ENCODE results near the gene PARS2. TPM values are rescaled to one million over a fixed set of nuclear protein-coding genes. Genes with fewer than 3 reads are reported as not detected.

Gene PARS2
- total RNA-seq, 4 donors from 2014 or later: 3.3 to 11.4 (median 5.4) TPM

DNA sequence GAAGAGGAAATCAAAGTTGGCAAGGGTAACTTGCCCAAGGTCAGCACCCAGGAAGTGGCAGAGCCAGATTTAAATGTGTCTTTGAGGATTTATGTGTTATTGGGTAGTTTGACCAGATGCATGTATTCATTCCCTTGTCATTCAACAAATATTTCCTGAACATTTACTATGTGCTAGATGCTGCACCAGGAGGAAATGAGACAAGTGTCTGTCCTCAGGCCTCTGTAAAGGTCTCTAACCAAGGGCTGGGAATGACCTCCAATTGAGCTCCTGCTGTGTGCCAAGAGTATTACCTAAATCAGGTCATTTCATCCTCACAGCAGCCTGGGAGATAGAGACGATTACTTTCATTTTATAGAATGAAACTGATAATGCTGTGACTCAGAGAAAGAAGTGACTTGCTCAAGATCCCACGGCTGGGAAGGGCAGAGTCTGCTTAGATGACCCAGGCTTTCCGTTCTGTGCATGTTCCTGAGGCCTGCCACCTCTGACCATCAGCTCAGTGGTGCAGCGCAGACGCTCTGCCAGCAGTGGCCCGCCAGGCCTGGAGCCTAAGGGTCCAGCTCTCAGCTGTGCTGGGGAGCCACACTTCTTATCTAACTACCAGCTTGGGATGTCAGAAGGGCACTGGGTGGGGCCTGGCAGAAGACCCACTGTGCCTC, 40.3 kb upstream of the PARS2 start:
- H3K27ac ChIP-seq: peak overlapping the region in 1 of 4 donors; percentile 30
- no peak for DNase-seq (ENCODE audit: low spot score in 2 of 2)
- H3K36me3 ChIP-seq: no peaks in the 10 kb centered on the region
- H3K9me3 ChIP-seq: no peaks in the 10 kb centered on the region
- no peak overlapping the region for H3K4me3 ChIP-seq
- H3K4me1 ChIP-seq: peaks cover 0 to 13% (median 7%) of the 10 kb centered on the region in 4 donors
- peaks cover 0 to 38% of the 10 kb centered on the region in 2 donors for H3K27me3 ChIP-seq
- WGBS, 2 donors: 83 to 88% methylated on average over 5 to 6 of the region's 6 CpGs
- TF ChIP-seq EP300 (IDR thresholded peaks at IDR 0.05) (no peak), POLR2A (IDR thresholded peaks at IDR 0.05) (no peak), CTCF (IDR thresholded peaks at IDR 0.05) (no peak)

DNA sequence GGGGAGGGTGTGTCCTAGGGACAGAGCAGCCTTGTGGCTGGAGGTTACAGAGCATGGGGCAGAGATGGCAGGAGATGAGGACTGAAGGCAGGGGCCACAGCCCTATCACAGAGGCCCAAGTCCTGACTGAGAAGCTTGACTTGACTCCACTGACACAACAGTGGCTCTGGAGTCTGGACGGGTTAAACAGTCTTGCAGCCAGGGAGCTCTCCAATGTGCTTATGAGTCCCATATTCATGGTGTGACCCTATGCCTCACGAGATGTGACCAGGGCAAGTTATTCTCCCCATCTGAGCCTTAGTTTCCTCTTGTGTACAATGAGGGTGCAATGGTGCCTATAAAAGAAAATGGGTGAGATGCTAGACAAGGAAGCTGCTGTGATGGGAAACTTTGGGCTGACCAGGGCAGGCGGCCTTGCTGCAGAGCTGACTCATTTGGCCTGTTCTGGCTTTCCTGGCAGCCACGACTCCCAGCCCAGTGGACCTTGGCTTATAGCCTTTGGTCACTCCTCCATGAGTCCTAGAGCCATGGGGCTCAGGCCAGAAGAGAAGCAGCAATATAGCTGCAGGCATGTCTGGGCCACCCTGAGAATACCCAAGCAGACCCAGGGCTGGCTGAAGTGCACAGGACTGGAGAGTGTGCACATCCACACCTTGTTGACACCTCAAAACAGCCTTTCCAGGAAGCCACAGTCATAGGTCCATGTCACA, 39.6 kb upstream of the PARS2 start:
- peaks cover 0 to 38% of the 10 kb centered on the region in 2 donors for H3K27me3 ChIP-seq
- TF ChIP-seq POLR2A (IDR thresholded peaks at IDR 0.05): no peak
- TF ChIP-seq EP300 (IDR thresholded peaks at IDR 0.05): no peak
- no peak for TF ChIP-seq CTCF (IDR thresholded peaks at IDR 0.05)
- no peak overlapping the region for H3K4me3 ChIP-seq
- H3K4me1 ChIP-seq: peaks cover 0 to 13% (median 7%) of the 10 kb centered on the region in 4 donors
- WGBS, 2 donors: 55 to 57% methylated on average over 4 of the region's 4 CpGs
- no peaks in the 10 kb centered on the region for H3K36me3 ChIP-seq
- no peak overlapping the region for H3K27ac ChIP-seq
- H3K9me3 ChIP-seq: no peaks in the 10 kb centered on the region
- no peak for DNase-seq (ENCODE audit: low spot score in 2 of 2)

DNA sequence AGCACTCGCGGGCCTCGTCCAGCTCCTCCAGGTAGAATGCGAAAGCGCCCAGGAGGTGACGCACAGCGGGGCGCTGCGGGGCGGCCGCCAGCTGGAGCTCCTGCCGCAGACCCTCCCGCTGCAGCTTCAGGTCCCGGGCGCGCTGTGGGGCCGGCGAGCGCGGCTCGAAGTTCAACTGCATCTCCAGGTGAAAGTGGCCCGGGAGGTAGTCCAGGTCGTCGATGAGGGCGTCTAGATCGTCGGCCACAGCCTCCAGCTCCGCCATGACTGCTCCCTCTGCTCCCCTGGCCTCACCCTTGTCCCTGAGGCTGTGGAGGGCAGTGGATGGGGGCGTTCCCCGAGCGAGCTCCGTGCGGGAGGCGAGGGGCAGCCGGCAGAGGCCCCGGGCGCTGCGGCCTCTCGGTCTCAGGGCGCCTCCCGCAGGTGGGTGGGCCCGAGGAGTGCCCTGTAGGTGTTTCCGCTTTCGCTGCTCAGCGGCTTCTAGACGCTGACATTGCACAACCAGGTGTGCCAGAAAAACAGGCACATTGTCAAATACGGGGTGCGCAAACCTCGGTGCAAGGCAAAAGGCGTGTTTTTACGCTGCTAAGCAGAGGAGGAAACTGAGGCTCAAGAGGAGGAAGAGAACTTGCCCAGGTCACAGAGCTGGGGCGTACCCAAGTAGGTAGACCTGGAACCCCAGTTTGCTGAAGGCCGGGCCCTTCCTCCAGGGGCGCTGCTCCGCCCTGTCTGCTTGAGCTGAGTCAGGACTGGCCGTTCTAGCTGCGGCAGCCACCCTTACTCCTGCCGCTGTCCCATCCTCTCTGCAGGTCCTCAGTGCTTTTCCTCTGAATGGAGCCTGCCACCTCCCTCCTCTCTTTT, 36.8 kb upstream of the PARS2 start, which contains the start of gene TTC22:
TSS of gene TTC22 (minus strand) at position 425 of the 861 bp plus-strand sequence. CDS start at position 265, 160 bp downstream.
- TF ChIP-seq CTCF (IDR thresholded peaks at IDR 0.05) (peak in 2 of 5 experiments; percentile 19 to 29), POLR2A (IDR thresholded peaks at IDR 0.05) (no peak), EP300 (IDR thresholded peaks at IDR 0.05) (no peak)
- Histone ChIP-seq H3K27me3 (peaks cover 0 to 38% of the 10 kb centered on the region in 2 donors), H3K4me3 (peak within 1 kb of the TSS in 2 of 4 donors; percentile 39 to 48), H3K4me1 (peaks cover 0 to 13% (median 7%) of the 10 kb centered on the region in 4 donors), H3K9me3 (no peaks in the 10 kb centered on the region), H3K27ac (peak within 1 kb of the TSS in 1 of 4 donors; percentile 76), H3K36me3 (no peaks in the 10 kb centered on the region)
- WGBS, 2 donors: 8 to 18% methylated on average over 23 to 52 of the region's 58 CpGs
- no peak for DNase-seq (ENCODE audit: low spot score in 2 of 2)

DNA sequence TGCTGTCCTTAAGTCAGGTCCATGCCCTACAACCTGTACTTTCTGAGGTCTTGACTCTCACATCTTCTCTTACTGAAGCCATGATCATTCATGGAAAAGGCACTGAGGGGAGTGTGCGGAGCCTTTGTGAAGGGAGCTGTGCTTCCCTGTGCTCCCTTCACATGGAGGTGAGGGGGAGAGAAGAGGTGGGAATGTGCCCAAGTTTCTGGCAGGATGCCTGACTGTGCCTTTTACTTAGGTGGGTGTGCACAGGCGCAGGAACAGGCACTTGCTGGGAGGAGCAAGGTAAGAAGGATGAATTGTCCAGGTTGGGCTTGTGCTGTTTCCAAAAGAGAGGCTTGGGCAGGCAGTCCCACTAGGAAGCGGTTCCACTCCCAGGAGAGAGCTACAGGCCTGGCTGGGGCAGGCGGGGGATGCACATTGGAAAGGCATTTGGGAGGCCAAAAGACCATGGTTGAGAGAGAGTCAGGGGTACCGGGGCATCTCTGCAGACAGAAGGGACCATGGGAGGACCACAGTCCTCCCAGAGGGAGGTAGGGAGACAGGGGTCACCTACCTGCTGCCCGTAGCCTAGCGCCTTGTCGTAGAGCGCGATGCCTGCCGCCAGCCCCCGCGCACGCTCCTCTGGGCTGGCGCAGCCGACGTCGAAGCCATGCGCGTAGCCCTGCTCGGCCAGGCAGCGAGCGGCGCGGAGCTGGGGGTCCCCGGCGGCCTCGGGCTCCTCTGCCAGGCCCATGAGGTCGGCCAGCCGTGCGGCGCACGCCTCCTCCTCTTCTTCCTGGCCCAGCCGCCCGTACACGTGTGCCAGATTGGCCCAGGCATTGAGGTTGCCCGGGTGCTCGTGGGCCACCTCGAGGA, 35.9 kb upstream of the PARS2 start:
- TF ChIP-seq POLR2A (IDR thresholded peaks at IDR 0.05) (no peak), EP300 (IDR thresholded peaks at IDR 0.05) (no peak), CTCF (IDR thresholded peaks at IDR 0.05) (no peak)
- WGBS, 2 donors: 25 to 40% methylated on average over 25 to 28 of the region's 39 CpGs
- DNase-seq (ENCODE audit: low spot score in 2 of 2): no peak
- Histone ChIP-seq H3K4me3 (peak overlapping the region in 2 of 4 donors; percentile 39 to 48), H3K27me3 (peaks cover 0 to 38% of the 10 kb centered on the region in 2 donors), H3K4me1 (peaks cover 0 to 13% (median 7%) of the 10 kb centered on the region in 4 donors), H3K27ac (peak overlapping the region in 1 of 4 donors; percentile 76), H3K9me3 (no peaks in the 10 kb centered on the region), H3K36me3 (no peaks in the 10 kb centered on the region)

Measured in tibial nerve (tissue), 4 donors.